ENCODE results near the gene TRAPPC12. TPM values are rescaled to one million over a fixed set of nuclear protein-coding genes. Genes with fewer than 3 reads are reported as not detected.
A peak's percentile ranks its signal among the peaks of the same experiment; 100 is the strongest.
"Not testable (repeated sequence)": the region's sequence is repeated elsewhere in the genome, so short reads cannot be mapped to it uniquely, and the experiment has no call there.

The TRAPPC12 gene
- total RNA-seq, 4 donors from 2014 or later = 90.2 to 248 (median 157) TPM

DNA sequence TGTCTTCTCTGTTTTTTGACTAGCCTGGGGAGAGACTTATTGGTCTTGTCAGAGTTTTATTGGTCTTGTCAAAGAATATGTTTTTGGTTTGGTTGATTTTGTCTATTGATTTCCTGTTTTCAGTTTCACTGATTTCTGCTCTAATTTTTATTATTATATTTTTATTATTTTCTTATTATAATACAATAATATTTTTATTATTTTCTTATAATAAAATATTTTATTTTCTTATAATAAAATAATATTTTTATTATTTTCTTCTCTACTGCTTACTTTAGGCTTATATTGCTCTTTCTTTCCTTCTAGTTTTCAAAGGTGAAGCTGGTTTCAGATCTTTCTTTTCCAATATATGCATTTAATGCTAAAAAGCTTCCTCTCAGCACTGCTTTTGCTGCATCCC is 62.0 kb downstream of the TRAPPC12 start:
- DNase-seq (ENCODE audit: low spot score in 2 of 2) = no peak
- no peaks in the 10 kb centered on the region for H3K27me3 ChIP-seq
- no peaks in the 10 kb centered on the region for H3K4me1 ChIP-seq
- no peaks in the 10 kb centered on the region for H3K9me3 ChIP-seq
- no peak overlapping the region for H3K27ac ChIP-seq
- peaks cover 29% of the 10 kb centered on the region for H3K36me3 ChIP-seq
- H3K4me3 ChIP-seq = no peak overlapping the region
- TF ChIP-seq EP300 (IDR thresholded peaks at IDR 0.05) = no peak
- TF ChIP-seq POLR2AphosphoS5 (IDR thresholded peaks at IDR 0.05) = no peak
- TF ChIP-seq, protein P1, sequence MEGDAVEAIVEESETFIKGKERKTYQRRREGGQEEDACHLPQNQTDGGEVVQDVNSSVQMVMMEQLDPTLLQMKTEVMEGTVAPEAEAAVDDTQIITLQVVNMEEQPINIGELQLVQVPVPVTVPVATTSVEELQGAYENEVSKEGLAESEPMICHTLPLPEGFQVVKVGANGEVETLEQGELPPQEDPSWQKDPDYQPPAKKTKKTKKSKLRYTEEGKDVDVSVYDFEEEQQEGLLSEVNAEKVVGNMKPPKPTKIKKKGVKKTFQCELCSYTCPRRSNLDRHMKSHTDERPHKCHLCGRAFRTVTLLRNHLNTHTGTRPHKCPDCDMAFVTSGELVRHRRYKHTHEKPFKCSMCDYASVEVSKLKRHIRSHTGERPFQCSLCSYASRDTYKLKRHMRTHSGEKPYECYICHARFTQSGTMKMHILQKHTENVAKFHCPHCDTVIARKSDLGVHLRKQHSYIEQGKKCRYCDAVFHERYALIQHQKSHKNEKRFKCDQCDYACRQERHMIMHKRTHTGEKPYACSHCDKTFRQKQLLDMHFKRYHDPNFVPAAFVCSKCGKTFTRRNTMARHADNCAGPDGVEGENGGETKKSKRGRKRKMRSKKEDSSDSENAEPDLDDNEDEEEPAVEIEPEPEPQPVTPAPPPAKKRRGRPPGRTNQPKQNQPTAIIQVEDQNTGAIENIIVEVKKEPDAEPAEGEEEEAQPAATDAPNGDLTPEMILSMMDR (IDR thresholded peaks at IDR 0.05) = no peak
- no peak for TF ChIP-seq POLR2A (IDR thresholded peaks at IDR 0.05)

DNA sequence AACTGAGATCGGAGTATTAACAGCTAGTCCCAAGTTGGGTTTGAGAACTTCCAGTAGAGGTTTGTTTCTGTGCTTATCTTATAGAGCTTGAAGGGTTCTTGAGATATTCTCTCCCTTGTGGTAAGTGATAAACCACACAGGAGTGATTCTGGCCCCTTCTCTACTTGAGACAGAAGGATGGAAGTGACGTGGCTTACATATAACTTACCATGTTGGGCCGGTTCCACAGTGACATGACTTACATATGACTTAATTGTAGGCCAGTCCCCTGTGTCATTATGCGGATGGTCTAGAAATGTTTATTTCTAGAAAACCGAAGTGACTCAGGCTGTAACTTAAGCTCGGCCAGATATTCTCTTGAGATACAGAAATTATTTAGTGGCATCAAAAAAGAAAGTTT is 62.7 kb downstream of the TRAPPC12 start:
- no peaks in the 10 kb centered on the region for H3K4me1 ChIP-seq
- peak in 1 of 2 donors; percentile 45 for DNase-seq (ENCODE audit: low spot score in 2 of 2)
- no peak overlapping the region for H3K4me3 ChIP-seq
- TF ChIP-seq POLR2A (IDR thresholded peaks at IDR 0.05) (no peak), POLR2AphosphoS5 (IDR thresholded peaks at IDR 0.05) (no peak)
- peaks cover 36% of the 10 kb centered on the region for H3K36me3 ChIP-seq
- no peak overlapping the region for H3K27ac ChIP-seq
- 93% methylated on average over 6 of the region's 6 CpGs for WGBS
- no peaks in the 10 kb centered on the region for H3K27me3 ChIP-seq
- no peaks in the 10 kb centered on the region for H3K9me3 ChIP-seq

DNA sequence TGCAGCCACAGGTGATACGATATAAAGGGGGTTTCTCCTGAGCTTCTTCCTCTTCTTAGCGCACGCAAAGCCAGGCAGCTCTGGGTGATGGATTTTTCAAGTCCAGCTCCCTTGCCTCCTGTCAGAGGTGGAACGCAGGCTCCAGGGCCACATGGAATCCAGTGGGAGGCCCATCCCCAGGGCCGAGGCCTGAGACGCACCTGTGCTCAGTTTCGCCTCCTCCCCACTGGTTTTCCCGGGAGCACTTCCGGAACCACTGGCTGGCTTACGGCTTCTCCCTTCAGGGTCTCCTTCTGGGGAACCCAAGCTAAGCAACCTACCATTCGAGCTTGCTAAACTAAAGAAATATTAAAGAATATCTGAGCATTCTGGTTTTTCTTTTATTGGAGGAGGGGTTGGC is 63.6 kb downstream of the TRAPPC12 start:
- Histone ChIP-seq H3K27me3 (no peaks in the 10 kb centered on the region), H3K4me1 (peaks cover 4% of the 10 kb centered on the region), H3K27ac (no peak overlapping the region), H3K9me3 (no peaks in the 10 kb centered on the region), H3K36me3 (peaks cover 45% of the 10 kb centered on the region), H3K4me3 (no peak overlapping the region)
- 98% methylated on average over 11 of the region's 11 CpGs for WGBS
- TF ChIP-seq EP300 (IDR thresholded peaks at IDR 0.05) (no peak), POLR2A (IDR thresholded peaks at IDR 0.05) (no peak), POLR2AphosphoS5 (IDR thresholded peaks at IDR 0.05) (no peak)
- TF ChIP-seq, protein P1 (IDR thresholded peaks at IDR 0.05) = no peak
- DNase-seq (ENCODE audit: low spot score in 2 of 2) = peak in 1 of 2 donors; percentile 60

DNA sequence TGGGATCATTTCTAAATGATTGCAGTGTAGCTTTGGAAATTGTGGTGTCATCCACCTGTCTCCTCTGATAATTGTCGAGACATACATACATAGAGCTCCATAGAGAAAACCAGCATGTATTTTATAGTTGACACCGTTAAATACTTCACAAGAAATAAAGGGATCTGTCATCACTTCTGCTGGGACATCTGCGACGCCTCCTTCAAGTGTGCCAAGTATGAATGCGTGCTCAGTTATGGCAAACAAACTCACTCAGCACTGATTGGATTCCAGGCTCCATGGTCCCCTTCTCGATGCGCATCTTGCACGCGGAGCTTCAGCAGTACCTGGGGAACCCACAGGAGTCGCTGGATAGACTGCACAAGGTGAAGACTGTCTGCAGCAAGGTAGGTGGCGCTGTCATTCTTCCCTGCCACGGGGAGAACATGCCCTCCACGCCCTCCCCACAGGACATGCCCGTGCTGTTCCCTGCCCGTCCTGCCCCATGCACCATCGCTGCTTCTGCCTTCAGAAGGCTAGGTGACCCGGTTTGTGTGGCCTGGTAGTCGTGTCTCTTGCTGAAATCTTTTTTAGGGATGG is 64.1 kb downstream of the TRAPPC12 start:
- Histone ChIP-seq H3K4me3 (no peak overlapping the region), H3K36me3 (peaks cover 47% of the 10 kb centered on the region), H3K9me3 (no peaks in the 10 kb centered on the region), H3K4me1 (peaks cover 5% of the 10 kb centered on the region), H3K27me3 (no peaks in the 10 kb centered on the region), H3K27ac (no peak overlapping the region)
- TF ChIP-seq EP300 (IDR thresholded peaks at IDR 0.05) (no peak), POLR2A (IDR thresholded peaks at IDR 0.05) (no peak), POLR2AphosphoS5 (IDR thresholded peaks at IDR 0.05) (no peak)
- TF ChIP-seq, protein P1 (IDR thresholded peaks at IDR 0.05) = no peak
- peak in 1 of 2 donors; percentile 57 for DNase-seq (ENCODE audit: low spot score in 2 of 2)
- 91% methylated on average over 18 of the region's 18 CpGs for WGBS

DNA sequence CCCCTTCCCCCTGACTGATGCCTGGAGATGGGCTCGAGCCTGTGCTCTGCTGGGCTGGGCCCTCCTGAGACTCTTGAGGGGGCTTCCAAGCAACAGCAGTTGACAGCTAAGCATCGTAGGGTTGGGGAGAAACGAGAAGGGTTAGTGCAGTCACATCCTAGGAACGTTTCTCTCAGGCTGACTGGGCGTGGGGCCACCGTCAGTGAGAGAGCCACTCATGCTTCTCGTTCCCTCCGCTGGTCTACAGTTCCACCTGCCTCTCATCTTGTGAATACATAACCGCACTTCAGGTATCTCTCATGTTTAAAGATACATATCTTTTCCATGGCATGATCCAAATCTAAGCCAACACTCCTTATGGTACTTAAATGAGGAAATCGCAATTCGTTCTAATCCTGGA is 66.4 kb downstream of the TRAPPC12 start:
- 90% methylated on average over 11 of the region's 11 CpGs for WGBS
- no peak for TF ChIP-seq EP300 (IDR thresholded peaks at IDR 0.05)
- TF ChIP-seq, protein P1 (IDR thresholded peaks at IDR 0.05) = no peak
- TF ChIP-seq POLR2A (IDR thresholded peaks at IDR 0.05) = no peak
- TF ChIP-seq POLR2AphosphoS5 (IDR thresholded peaks at IDR 0.05) = no peak
- no peak overlapping the region for H3K27ac ChIP-seq
- H3K4me1 ChIP-seq = peaks cover 5% of the 10 kb centered on the region
- peaks cover 60% of the 10 kb centered on the region for H3K36me3 ChIP-seq
- H3K27me3 ChIP-seq = no peaks in the 10 kb centered on the region
- no peak for DNase-seq (ENCODE audit: low spot score in 2 of 2)
- no peak overlapping the region for H3K4me3 ChIP-seq
- no peaks in the 10 kb centered on the region for H3K9me3 ChIP-seq

DNA sequence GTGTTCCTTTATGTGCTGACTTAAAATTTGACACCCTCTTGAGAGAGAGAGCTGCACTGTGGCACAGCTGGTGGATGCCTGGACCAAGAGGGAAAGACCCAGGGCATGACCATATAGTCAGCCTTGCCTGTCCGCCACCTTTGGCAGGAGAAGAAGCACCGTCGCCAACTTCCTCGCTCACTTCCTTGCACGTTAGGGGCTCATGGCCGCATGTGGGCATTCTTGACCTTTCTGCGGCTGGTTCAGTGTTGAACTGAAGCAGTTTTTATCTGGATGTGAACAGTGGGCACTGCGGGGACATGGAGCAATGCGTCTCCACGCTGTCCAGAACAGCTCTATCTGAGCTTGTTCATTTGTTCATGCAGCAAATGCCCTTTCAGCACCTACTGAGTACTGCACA is 66.9 kb downstream of the TRAPPC12 start:
- Histone ChIP-seq H3K4me3 (no peak overlapping the region), H3K27ac (no peak overlapping the region), H3K9me3 (no peaks in the 10 kb centered on the region), H3K4me1 (peaks cover 5% of the 10 kb centered on the region), H3K27me3 (no peaks in the 10 kb centered on the region), H3K36me3 (peaks cover 60% of the 10 kb centered on the region)
- WGBS = 98% methylated on average over 10 of the region's 10 CpGs
- TF ChIP-seq POLR2A (IDR thresholded peaks at IDR 0.05) (no peak), EP300 (IDR thresholded peaks at IDR 0.05) (no peak), POLR2AphosphoS5 (IDR thresholded peaks at IDR 0.05) (no peak)
- TF ChIP-seq, protein P1 (IDR thresholded peaks at IDR 0.05) = no peak
- DNase-seq (ENCODE audit: low spot score in 2 of 2) = no peak

DNA sequence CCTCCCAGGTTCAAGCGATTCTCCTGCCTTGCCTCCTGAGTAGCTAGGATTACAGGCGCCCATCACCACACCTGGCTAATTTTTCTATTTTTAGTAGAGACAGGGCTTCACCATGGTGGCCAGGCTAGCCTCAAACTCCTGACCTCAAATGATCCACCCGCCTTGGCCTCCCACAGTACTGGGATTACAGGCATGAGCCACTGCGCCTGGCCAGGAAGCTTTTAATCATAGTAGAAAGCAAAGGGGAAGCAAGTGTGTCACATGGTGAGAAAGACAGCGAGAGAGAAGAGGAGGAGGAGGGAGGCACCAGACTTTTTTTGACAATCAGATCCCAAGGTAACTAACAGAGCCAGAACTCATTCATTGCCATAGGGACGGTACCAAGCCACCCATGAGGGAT is 67.7 kb downstream of the TRAPPC12 start:
- peaks cover 62% of the 10 kb centered on the region for H3K36me3 ChIP-seq
- not testable (repeated sequence) for H3K27me3 ChIP-seq; H3K9me3 ChIP-seq; H3K4me3 ChIP-seq; H3K4me1 ChIP-seq; DNase-seq (ENCODE audit: low spot score in 2 of 2); H3K27ac ChIP-seq
- WGBS = 92% methylated on average over 6 of the region's 6 CpGs
